NCI-H2107 (cell line): ENCODE measurements around the gene EMID1.
A peak's percentile ranks its signal among the peaks of the same experiment; 100 is the strongest.

Experiments used
- DNase-seq: peaks from one replicate; lab custom pipeline; 2025; lab: John Stamatoyannopoulos, UW

Gene EMID1

DNA sequence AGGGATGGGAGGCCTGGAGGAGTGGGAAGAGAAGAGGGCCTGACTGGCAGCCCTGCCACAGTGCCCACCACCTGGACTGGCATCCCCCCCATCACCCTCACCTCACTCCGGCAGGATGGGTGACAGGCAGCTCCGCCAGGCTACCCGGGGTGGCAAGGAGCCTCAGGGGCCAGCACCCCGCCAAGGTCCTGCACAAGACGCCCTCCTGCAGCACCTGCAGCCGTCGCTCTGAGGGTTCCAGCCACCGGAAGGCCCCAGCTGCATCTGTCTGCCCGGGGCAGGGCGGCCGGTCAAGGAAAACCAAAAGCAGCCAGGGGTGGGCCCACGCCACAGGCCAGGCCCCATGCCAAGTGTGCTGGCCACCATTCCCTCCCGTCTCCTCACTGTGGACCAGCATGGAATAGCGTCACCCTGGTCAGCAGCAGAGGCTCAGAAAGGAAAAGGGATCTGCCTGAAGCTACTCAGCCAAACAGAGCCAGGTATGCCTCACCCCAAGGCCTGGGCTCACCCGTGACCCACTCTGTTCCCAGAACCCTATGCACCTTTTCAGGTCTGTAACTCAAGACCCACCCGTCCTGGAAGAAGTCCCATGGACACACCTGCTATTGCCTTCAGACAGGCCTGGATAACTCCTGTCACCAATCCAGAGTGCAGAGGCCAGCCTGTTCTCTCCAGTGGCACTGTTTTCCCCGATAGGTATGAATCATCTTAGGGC lies 55.1 kb downstream of the EMID1 start:
- no peak for DNase-seq

- DNase-seq: no peak
Measured at GRCh38 chr22:29263791-29264276, 58.1 kb downstream of the EMID1 start.

DNA sequence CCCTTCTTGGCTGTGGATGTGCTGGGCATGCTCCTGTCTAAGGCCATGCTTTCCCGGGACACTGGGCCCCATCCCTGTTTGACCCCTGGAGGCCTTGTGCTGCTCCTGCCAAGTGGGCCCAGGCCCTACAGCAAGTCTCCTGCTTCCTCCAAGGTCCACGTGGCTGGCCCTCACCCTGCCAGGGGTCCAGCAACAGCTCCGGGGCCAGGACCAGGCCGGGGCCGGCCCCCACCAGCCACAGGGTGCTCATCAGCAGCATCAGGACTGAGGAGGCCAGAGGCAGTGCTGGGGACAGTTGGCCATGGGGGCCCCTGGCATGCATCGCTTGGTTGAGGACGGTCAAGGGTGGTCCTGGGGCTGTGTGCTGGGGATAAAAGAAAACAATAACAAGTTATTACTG lies 59.6 kb downstream of the EMID1 start:
- DNase-seq: no peak

DNA sequence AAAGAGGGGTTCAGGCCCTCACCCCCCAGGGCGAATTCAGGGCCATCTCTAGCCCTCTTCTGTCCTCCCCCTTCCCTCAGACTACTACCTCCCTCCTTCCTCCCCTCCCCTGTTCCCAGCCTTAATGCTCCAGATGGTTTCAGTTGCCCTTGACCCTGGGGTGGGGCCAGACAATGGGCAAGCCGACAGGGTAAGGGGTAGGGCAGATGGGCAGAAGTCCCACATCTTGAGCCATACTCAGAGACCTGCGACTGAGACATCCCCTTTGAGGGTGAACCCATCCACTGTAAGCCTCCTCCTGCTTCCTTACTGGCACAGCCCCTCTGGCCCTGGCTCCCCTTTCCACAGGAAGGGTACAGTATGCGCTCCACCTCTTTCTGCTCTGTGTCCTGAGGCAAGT lies 60.2 kb downstream of the EMID1 start:
- DNase-seq: no peak

DNA sequence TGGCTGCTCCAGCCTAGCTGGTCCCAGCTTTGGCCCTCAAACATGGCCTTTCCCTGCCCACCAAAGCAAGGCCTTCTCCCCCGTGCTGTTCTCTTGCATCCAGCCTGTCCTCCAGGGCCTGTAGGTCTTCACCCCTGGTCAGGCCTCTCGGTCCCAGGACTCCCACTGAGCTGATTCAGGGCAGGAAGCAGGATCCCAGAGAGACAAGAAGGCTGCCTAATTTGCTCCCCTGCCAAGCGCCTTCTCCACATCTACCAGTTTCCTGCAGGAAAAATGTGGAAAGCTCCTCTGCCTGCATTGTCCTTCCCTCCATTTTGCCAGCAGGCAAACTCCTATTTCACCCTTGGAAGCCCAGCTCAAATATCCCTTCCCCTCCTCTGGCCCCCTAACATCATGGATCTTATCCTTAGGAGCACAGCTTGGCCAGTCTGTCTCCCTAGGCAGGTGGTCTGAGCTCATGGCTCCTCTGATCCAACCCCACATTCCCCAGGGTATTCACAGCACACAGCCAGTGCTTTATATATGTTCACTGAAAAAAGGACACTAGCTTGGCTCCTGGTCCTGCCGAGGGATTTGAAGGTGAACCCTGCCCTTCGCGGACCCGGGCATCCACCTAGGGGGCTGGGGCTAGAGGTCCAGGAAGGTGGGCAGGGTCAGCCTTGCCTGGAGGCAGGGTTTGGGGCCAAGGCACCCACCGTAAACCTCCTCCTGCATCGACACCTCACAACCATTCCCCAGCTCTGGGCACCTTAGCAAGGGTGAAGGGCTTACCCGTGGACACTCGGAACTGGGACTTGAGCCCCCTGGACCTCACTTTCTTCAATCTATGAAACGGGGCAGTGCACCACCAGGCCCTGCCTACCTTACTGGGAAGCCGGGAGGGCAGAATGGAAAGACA lies 61.1 kb downstream of the EMID1 start:
- no peak for DNase-seq

DNA sequence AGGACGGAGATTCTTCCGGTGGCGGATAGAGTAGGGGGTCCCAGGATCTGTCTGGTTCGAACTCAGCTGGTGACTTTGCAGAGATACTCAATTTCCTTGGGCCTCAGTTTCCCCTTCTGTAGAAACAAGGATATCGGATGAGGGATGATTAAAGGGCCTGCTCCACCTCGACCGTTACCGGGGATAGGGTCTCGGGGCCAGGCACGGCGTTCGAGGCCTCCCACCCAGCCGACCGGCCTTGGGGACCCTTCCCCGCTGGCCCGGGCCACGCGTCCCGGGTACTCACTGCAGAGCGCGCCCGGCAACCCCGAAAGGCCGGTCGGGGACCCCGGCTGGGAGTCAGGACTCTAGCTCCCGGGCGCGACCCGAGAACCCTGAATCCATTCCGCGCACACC lies 61.8 kb downstream of the EMID1 start:
- no peak for DNase-seq

DNA sequence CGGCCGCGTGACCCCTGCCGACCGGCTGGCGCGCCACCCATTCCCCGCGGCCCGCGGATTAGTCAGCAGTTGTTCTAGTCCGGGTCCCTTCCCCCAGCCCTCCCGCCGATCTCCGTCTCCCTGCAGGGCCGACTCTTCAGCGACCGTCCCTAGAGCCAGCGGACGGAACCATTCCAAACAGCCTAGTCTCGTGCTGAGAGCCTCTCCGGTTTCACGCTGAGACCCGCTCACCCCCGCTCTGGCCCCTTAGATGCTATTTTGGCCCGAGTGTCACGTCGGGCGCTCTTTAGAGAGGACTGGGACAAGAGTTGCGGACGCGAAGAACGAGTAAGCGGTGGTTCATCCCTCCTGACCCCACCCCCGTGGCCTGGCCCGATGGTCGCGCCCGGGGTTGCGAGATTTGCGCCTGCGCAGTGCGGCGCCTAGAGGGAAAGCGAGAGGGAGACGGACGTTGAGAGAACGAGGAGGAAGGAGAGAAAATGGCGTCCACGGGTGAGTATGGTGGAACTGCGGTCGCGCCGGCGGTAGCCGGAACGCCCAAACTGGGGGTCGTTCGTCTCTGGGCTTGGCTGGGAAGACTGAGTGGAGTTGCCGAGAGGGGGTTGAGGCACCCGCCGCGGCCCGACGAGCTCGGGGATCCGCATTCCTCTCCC lies 62.3 kb downstream of the EMID1 start, which contains the start of the genes EWSR1 and RHBDD3:
EWSR1 (plus strand) TSS at position 411 of the 653 bp plus-strand sequence; CDS start at position 480, 69 bp downstream.
RHBDD3 (minus strand) TSS at position 124 of the 653 bp plus-strand sequence. CDS start 2,355 bp downstream, outside the sequence.
- DNase-seq: peak; percentile 71

DNA sequence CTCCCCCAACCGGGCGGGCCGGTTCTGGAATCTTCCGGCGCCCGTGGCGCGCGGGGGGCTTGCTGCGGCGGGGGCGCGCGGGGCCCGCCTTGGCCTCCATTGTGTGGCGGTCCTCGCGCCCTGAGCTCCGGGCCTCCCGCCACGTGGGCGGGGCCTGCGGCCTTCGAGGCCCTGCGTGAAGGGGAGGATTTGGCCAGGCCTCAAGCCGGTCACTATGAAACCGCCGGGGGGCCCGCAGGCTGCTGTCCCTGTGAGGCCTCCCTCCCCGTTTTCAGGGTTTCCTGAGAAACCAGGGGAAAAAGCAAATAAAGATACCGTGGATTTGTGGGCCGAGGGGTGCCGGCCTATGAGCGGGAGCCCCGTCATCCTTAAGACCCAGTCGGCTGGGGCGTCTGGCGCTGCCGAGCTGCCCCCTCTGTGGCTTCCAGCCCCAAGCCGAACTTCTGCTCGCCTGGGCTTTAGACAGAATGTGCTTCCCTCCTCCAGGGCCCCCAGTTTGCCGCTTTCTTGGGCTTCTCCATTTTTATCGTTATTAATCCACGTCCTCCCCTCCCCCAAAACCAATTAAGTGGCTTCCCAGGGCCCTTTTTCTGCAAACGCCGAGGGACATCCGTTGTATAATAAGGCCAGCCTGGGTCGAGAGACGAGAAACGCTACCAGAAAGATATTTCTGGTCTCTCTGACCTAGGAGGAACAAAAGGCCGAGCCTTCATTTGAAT lies 63.0 kb downstream of the EMID1 start:
- no peak for DNase-seq

- no peak for DNase-seq
Measured at GRCh38 chr22:29269230-29269604, 63.5 kb downstream of the EMID1 start.

GRCh38 chr22:29269731-29270474 lies 64.2 kb downstream of the EMID1 start:
- DNase-seq: no peak

DNA sequence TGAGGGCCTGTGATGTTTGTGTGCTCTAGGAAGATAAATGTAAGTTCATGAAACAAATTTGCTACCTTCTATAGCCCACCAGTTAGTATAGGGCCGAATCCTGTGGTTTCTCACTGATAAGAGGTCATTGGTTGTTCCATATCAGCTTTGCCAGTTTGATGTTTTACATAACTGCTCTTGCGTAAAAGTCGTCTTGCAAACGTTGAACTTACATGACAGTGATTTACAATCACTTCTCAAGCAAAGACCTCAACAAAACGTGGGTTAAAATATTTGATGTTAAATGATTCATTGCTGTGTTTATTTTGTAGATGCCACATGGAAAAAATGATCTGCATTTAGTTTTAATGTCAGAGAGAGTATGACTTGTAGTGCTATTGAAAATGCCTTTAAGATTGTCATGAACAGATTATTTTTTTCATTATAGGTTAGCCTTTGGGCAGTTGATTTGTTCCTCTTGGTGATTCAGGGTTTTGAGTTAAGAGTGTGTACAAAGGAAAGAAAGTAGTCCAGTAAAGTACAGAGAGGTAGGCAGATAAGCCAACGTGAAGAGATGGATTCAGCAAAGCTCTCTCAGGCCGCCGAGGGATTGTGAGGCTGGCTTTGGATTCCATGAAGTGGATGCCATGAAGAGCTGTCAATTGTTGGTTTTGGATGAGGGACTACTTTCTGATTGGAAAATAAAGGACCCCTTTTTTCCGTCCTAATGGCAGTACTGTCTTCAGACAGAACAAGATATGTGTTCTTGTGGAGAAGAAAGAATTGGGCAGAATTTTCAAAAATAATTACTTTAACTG lies 65.0 kb downstream of the EMID1 start:
- no peak for DNase-seq

DNA sequence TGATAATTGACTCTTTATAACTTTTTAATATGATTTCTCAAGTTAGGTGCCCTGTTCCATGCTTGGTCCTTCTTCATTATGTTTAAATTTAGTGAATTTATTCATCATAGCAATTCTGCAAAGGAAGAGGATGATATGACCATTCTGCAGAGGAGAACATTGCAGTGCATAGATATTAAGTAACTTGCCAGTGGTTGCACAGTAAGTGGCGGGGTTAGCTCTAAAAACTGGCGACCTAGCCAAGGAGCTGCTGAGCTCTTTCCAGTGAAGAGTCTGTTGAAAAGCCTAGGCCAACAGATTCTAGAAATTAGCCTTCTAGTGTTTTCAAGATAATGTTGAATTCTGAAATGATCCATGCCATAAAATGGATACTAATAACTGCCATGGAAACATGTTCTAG lies 66.9 kb downstream of the EMID1 start:
- DNase-seq: no peak

DNA sequence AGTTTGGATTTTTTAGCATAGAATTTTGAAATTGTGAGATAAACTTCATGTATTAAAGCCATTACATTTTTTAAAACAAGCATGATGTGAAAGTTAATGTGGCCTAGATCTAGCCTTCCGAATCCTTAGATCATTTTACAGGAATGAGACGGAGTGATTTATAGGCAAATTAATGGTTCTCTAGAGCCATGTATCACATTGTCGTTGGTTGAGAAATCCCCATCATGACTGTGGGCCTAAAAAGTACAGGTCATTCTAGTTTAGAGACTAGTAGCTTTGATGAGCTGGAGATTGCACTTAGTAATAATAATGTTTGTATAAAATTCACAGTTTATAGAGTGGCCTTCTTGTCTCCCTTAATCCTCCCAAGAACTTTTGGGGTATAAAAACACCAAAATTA lies 69.5 kb downstream of the EMID1 start:
- DNase-seq: no peak

DNA sequence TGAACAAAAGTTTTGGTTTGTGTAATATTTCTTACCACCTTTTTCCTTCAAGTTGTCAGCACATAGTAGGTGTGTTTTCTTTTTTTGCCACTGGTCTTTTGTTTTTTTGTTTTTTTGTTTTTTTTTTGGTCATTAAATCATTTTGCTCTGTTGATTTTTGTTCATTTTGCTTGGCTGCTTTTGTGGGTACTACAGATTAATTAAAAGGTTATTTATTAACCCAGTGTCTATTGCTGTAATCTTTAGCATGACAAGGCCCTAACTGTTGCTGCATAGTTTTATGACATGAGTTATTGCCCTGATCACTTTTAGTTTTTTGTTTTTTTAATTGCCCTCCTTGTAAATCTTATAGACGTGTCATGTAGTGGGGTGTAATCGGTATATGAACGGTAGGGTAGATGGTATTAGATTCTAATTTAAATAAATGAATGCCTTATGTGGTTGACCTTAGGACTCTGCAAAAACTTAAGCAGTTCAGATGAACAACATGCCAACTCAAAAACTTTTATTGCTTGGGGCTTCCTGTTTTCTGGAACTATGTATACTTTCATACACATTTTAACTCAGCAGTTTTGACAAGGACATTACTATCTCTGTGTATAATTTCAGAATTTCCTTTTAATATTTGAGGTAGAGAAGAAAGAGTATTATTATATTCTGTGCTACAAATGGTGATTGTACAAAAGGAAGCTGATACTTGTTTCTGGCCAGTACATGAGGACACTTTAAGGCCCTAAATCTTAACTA lies 70.3 kb downstream of the EMID1 start:
- DNase-seq: no peak

DNA sequence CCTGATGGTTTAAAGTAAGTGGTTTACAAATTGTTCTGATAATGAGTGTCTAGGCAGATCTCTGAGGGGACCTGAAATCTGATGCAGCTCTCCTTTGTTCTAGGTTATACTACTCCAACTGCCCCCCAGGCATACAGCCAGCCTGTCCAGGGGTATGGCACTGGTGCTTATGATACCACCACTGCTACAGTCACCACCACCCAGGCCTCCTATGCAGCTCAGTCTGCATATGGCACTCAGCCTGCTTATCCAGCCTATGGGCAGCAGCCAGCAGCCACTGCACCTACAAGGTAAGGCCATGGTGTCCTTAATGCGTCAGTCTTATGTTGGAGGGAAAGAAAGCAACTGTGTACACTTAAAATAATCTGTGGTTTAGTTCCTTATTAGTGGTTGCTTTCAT lies 72.2 kb downstream of the EMID1 start:
- no peak for DNase-seq

GRCh38 chr22:29284196-29284595 lies 78.5 kb downstream of the EMID1 start:
- no peak for DNase-seq

DNA sequence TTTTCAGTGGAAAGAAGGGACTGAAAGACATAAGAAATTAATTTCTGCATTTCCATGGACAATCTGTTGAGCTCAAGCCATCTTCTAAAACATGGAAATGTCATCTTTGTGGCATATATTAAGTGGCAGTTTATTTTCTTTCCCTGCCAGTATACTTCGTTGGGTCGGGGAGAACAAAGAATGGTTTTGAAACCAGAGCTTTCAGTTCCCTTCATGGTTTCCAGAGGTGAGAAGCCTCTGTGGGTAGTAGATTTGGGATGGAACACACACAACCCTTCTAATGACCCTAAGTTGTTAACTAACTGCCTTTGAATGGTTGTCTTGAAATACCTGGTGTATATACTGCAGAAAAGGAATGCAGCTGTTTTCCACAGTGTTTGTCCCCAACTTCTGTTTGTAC lies 83.1 kb downstream of the EMID1 start:
- no peak for DNase-seq

DNA sequence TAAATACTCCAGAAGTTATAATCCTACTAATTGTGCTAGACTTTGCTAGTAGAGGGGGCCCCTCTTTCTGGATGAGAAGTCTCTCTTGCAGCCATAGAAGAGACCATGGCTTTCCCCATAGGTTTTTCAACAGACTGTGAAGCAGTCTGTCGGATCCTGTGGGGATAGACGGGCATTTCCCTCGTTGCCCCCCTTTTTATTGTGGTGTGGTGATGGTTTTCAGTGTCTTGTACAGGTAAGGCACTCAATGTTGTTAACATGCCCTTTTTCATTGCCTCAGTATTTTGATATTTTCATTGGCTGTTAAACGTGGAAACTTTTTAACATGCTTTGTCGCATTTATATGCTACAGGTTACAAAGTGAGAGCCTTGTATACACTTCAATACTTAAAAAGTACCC lies 84.4 kb downstream of the EMID1 start:
- DNase-seq: no peak

DNA sequence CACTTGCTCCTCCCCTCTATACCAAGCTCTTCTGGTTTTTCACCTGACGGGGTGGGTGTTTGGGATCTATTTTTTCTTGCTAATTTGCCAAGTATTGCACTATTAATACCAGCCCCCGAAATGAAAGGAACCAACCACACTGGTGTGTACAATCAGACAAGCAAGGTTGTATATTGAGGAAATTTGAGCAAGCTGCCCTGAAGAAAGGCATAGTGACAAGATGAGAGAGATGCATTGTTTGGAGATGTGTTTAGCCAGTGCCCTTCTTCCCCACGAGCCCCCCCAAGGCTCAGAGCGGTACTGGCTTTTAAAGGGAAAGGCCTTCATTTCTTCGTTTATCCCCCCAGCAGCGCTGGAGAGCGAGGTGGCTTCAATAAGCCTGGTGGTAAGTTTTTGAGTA lies 85.5 kb downstream of the EMID1 start:
- DNase-seq: no peak

- no peak for DNase-seq
Measured at GRCh38 chr22:29292379-29292778, 86.7 kb downstream of the EMID1 start.
